GM23338 (cell line): ENCODE measurements around the gene SIGLEC9. TPM values are rescaled to one million over a fixed set of nuclear protein-coding genes. Genes with fewer than 3 reads are reported as not detected.
A peak's percentile ranks its signal among the peaks of the same experiment; 100 is the strongest.

Source experiments
- ATAC-seq: fragments of 200-7000 bp; cut with Tn5 transposase; 3 replicates; pipeline ENCODE4 v1.9.1; 2020
- DNase-seq: peaks from one replicate; pipeline ENCODE4 v3.0.0-alpha.2; 2015; ENCODE audit warnings: low spot score
- H2AFZ ChIP-seq: fragments of 200-600 bp; sonication (generic); 2 replicates; pipeline ENCODE4 v1.8.0; 2016; ENCODE audit warnings: antibody characterized with exemption, mild to moderate bottlenecking, moderate library complexity
- H3F3A ChIP-seq: fragments of 200-600 bp; sonication (generic); replicated peaks from 2 replicates; pipeline ENCODE4 v1.8.0; 2017; ENCODE audit warnings: antibody characterized with exemption, mixed run types, low read depth
- H3K27ac ChIP-seq: fragments of 200-600 bp; sonication (generic); 2 replicates; pipeline ENCODE4 v1.6.1; 2016; ENCODE audit warnings: low read depth
- H3K27me3 ChIP-seq: fragments of 200-600 bp; sonication (generic); 2 replicates; pipeline ENCODE4 v1.8.0; 2016; ENCODE audit warnings: mild to moderate bottlenecking, mixed run types, moderate library complexity; ENCODE audit not compliant: insufficient read depth
- H3K36me3 ChIP-seq: fragments of 200-600 bp; sonication (generic); 2 replicates; pipeline ENCODE4 v1.8.0; 2016; ENCODE audit warnings: mild to moderate bottlenecking; ENCODE audit not compliant: insufficient read depth
- H3K4me1 ChIP-seq: fragments of 200-600 bp; sonication (generic); 2 replicates; pipeline ENCODE4 v1.8.0; 2016; ENCODE audit warnings: mild to moderate bottlenecking, moderate library complexity; ENCODE audit not compliant: insufficient read depth
- H3K4me2 ChIP-seq: fragments of 200-600 bp; sonication (generic); 2 replicates; pipeline ENCODE4 v1.7.1; 2017; ENCODE audit warnings: mixed run types
- H3K4me3 ChIP-seq: fragments of 200-600 bp; sonication (generic); 2 replicates; pipeline ENCODE4 v1.6.1; 2016; ENCODE audit warnings: mixed run types
- H3K79me2 ChIP-seq: fragments of 200-600 bp; sonication (generic); replicated peaks from 2 replicates; pipeline ENCODE4 v1.8.0; 2017; ENCODE audit warnings: mild to moderate bottlenecking; ENCODE audit not compliant: insufficient read depth
- H3K9me2 ChIP-seq: fragments of 200-600 bp; sonication (generic); 2 replicates; pipeline ENCODE4 v1.8.0; 2017; ENCODE audit not compliant: insufficient read depth
- H4K20me1 ChIP-seq: fragments of 200-600 bp; sonication (generic); replicated peaks from 2 replicates; pipeline ENCODE4 v1.8.0; 2017; ENCODE audit warnings: mild to moderate bottlenecking; ENCODE audit not compliant: insufficient read depth
- H3K27ac Mint-ChIP-seq: 2 replicates; pipeline ENCODE4 v1.8.0; 2020; ENCODE audit warnings: inconsistent platforms, mild to moderate bottlenecking, moderate library complexity, mixed read lengths
- H3K27me3 Mint-ChIP-seq: 3 replicates; pipeline ENCODE4 v1.8.0; 2022; ENCODE audit warnings: low read depth, mild to moderate bottlenecking, moderate library complexity, mixed read lengths, inconsistent platforms; ENCODE audit not compliant: insufficient read depth, poor library complexity
- H3K36me3 Mint-ChIP-seq: 3 replicates; pipeline ENCODE4 v1.8.0; 2021; ENCODE audit warnings: low read depth, mild to moderate bottlenecking, inconsistent platforms, moderate library complexity, mixed read lengths
- H3K4me1 Mint-ChIP-seq: 3 replicates; pipeline ENCODE4 v1.8.0; 2020; ENCODE audit warnings: mild to moderate bottlenecking, inconsistent platforms, mixed read lengths
- H3K4me3 Mint-ChIP-seq: 3 replicates; pipeline ENCODE4 v1.8.0; 2021; ENCODE audit warnings: moderate library complexity, mild to moderate bottlenecking, inconsistent platforms, mixed read lengths
- H3K9me3 Mint-ChIP-seq: 3 replicates; pipeline ENCODE4 v1.8.0; 2020; ENCODE audit warnings: moderate library complexity, mild to moderate bottlenecking, inconsistent platforms, mixed read lengths
- ETS1 ChIP-seq: IDR thresholded peaks from 2 replicates; pipeline ENCODE4 v1.6.1; 2016; ENCODE audit warnings: antibody characterized with exemption
- EZH2 ChIP-seq: fragments of 200-600 bp; sonication (generic); IDR thresholded peaks from one replicate; pipeline ENCODE4 v1.8.0; 2017; ENCODE audit warnings: antibody characterized with exemption, mild to moderate bottlenecking, low read depth; ENCODE audit not compliant: unreplicated experiment
- ZNF114 ChIP-seq: fragments of 250-450 bp; sonication (Bioruptor Pico); IDR thresholded peaks from 2 replicates; pipeline ENCODE4 v1.5.0; 2020; ENCODE audit warnings: mild to moderate bottlenecking, moderate library complexity
- ZNF331 ChIP-seq: fragments of 250-450 bp; sonication (Bioruptor Pico); IDR thresholded peaks from 2 replicates; pipeline ENCODE4 v1.5.0; 2020; ENCODE audit warnings: low read depth, mild to moderate bottlenecking, moderate library complexity
- ZNF462 ChIP-seq: fragments of 250-450 bp; sonication (Bioruptor Pico); IDR thresholded peaks from 2 replicates; pipeline ENCODE4 v1.5.0; 2020; ENCODE audit warnings: mild to moderate bottlenecking, moderate library complexity
- polyA plus RNA-seq: library from polyadenylated mRNA; unstranded; fragments of >200 nt; fragmentation: Nextera tagmentation; extraction: Ambion mirVana; gene quantifications from 2 replicates; pipeline ENCODE4 v1.2.1, GENCODE V29; 2016
- total RNA-seq: library from RNA; depleted of rRNA; stranded (reverse); fragments of >200 nt; shearing (Covaris generic); gene quantifications from 2 replicates; pipeline ENCODE4 v1.2.3, GENCODE V29; 2014

SIGLEC9 gene
- total and polyA plus RNA-seq, 2 experiments from 2014 or later = not detected

DNA sequence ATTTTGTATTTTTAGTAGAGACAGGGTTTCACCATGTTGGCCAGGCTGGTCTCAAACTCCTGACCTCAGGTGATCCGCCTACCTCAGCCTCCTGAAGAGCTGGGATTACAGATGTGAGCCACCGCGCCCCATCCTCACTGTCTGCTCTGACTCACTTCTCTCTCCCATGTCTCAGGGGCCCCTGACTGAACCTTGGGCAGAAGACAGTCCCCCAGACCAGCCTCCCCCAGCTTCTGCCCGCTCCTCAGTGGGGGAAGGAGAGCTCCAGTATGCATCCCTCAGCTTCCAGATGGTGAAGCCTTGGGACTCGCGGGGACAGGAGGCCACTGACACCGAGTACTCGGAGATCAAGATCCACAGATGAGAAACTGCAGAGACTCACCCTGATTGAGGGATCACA lies 5.0 kb downstream of the SIGLEC9 start (continued):
- TF ChIP-seq ZNF462 (CRISPR knock-in tag) = no peak
- no peak for TF ChIP-seq EZH2
- TF ChIP-seq ZNF114 (CRISPR knock-in tag) = no peak
- TF ChIP-seq ETS1 = no peak

- H3K4me3 ChIP-seq = no peak overlapping the region
- H3K4me3 Mint-ChIP-seq = no peak overlapping the region
- H3K79me2 ChIP-seq = no peaks in the 10 kb centered on the region
- no peaks in the 10 kb centered on the region for H3K9me3 Mint-ChIP-seq
- no peaks in the 10 kb centered on the region for H3K4me1 ChIP-seq
- H3K27ac ChIP-seq = no peak overlapping the region
- H3K36me3 ChIP-seq = no peaks in the 10 kb centered on the region
- H3K9me2 ChIP-seq = no peaks in the 10 kb centered on the region
- H3K4me1 Mint-ChIP-seq = peaks cover under 1% of the 10 kb centered on the region
- peaks cover 14% of the 10 kb centered on the region for H3K27me3 Mint-ChIP-seq
- H3F3A ChIP-seq = no peaks in the 10 kb centered on the region
- no peak for ATAC-seq
- H2AFZ ChIP-seq = peak overlapping the region; percentile 88; the same call in 1 of the 2 replicates
- no peaks in the 10 kb centered on the region for H3K36me3 Mint-ChIP-seq
- H4K20me1 ChIP-seq = no peaks in the 10 kb centered on the region
- peak; percentile 59 for DNase-seq
- no peak overlapping the region for H3K4me2 ChIP-seq
- H3K27ac Mint-ChIP-seq = no peak overlapping the region
- H3K27me3 ChIP-seq = no peaks in the 10 kb centered on the region
- TF ChIP-seq ZNF462 (CRISPR knock-in tag) = no peak
- TF ChIP-seq ZNF331 (CRISPR knock-in tag) = no peak
These were observed 7.3 kb downstream of the SIGLEC9 start for GRCh38 chr19:51131780-51132680.
